HG03432 (cell line): Measurements from ENCODE around the gene RAB29.

Experiments
- ATAC-seq: cut with Tn5 transposase; IDR thresholded peaks from one replicate; pipeline ENCODE4 v1.9.1; 2021; ENCODE audit warnings: mild to moderate bottlenecking, moderate library complexity; ENCODE audit not compliant: unreplicated experiment

Gene RAB29

DNA sequence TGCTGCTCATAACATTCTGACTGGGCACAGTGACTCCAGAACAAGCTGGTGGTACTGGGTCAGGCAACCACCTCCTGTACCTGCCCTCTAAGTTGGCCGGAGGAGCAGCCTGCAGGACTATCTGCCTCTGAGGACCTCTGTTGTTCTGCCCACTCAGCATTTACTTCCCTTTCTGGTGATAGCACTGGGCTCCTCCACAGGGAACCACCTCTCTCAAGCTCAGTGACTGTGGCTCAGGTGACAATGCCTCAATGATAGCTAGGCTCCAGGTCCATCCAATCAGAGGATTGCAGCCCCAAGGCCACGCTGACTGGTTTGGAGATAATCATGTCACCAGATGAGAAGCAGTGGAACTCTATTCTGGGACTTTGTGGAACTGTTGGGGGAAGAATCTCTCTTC, 21.9 kb upstream of the RAB29 start:
- ATAC-seq = no peak

DNA sequence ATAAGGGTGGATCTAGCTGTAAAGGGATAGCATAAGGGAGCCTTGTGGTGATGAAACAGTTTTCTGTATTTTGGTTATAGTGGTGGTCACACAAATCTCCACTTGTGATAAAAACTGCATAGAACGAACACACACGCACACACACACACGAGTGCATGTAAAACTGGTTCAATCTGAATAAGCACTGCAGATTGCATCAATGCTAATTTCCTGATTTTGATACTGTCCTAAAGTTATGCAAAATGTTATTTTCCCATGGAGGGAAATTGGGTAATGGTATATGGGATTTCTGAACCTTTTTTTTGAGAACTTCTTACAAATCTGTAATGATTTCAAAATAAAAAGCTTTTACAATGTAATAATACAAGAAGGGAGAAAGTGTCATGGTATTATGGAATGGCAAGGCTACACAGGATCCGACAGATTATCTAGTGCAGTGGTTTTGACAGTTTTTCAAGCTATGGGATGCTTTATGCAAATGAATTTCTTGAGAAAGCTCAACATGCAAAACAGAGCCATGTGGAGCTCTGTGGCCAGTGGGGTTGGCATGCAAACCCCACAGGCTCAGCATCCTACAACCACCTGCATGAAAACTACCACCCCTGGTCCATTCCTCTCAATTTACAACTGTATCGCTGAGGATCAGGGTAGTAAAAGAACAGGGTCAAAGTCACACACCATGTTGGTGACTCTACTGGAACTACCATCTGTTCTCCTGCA, 18.9 kb upstream of the RAB29 start:
- no peak for ATAC-seq

DNA sequence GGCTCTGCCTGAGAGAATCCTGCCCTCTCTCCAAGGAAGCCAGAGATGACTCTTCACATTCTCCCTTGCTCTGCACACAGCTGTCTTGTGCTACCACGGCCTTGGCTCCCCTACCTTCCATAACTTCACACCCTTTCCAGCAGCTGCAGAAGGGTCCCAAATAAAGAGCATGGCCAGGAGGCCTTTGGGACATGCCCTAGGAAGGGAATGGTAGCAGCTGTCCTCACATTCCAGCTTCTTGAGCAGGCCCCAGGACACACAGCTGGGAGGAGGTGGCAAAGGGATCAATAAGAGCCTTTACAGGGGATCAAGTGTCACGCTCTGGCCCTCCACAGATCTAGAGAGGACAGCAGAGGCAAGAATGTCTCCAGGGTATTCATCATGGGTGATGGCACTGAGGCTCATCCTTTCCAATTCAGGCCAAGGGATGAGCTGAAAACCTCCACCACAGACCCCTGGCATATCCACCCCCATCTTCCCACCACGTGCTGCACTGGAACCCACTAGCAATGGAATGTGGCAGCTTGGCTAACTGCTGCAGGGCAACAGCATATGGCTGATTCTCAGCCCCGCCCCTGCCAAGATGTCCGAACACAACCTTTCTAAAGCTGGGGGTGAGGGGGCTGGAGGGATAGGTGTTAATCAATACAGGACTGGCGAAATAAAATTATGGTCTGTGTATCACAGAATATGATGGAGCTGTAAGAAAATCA, 17.8 kb upstream of the RAB29 start:
- ATAC-seq = no peak

- ATAC-seq = no peak
Observed at GRCh38 chr1:205792481-205792881, 17.2 kb upstream of the RAB29 start.

GRCh38 chr1:205791568-205792180, 16.4 kb upstream of the RAB29 start:
- ATAC-seq = peak; percentile 54

DNA sequence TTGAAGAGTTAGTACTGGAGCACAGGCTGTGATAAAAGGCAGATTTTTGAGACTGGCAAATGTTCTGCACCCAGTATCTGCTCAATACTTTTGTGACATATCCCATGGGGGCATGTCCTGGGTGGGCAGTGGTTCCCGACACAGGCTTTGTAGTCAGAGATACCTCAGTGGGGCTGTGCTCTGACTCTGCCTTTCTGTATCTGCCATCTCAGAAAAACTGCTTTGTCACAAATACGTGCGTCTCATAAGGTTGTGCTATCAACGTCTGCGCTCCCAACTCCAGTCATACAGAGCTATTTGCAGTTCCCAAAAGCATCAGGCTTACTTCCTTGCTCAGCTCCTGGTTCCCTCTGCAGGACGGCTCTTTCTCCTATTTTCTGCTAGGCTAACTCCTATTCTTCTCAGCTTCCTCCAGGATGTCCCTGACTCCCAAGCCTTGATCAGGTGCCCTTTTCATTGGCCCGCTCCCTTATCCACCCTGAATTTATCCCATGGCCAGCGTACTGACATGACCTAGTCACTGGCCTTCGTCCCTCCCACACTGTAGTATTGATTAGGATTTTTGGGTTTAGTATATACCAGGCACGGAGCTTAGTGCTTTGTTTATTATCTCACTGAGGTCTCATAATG, 12.1 kb upstream of the RAB29 start:
- no peak for ATAC-seq

- no peak for ATAC-seq
Observed at GRCh38 chr1:205786601-205787000, 11.3 kb upstream of the RAB29 start.

- ATAC-seq = no peak
Observed at GRCh38 chr1:205785446-205785845, 10.2 kb upstream of the RAB29 start.

DNA sequence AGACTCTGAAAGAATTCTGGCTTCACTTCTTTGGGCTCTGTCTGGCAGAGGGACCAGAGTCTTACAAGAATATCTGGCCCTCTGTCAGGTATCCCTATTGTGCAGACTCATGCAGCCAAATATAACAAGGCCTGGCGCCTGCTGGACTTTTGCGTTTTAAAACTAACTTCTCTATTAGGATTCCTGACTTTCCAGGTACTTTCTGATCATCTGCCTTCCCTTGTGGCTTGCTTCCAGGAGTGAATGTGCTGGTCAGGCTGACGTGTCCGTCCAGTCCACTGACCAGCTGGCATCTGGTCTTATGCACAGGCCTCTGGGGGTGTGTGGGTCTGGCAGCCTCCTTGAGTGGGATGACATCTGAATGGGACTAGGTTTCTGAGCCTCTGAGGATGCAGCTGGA, 8.6 kb upstream of the RAB29 start:
- ATAC-seq = no peak

GRCh38 chr1:205783433-205783795, 8.1 kb upstream of the RAB29 start:
- ATAC-seq = no peak

GRCh38 chr1:205782627-205783432, 7.5 kb upstream of the RAB29 start:
- ATAC-seq = no peak

DNA sequence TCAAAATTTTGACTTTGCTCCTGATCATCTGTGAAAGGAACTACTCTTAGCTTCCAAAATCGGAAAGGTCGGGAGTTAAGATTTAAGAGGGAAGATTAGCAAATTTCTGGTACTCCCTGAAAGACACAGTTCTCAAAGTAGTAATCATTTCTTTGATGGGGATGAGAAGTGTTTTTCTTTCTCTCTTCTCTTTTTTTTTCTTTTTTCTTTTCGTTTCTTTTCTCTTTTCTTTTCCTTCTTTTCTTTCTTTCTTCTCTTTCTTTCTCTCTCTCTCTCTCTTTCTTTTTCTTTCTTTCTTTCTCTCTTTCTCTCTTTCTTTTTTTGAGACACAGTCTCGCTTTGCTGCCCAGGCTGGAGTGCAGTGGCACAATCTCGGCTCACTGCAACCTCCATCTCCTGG, 5.1 kb upstream of the RAB29 start:
- no peak for ATAC-seq

GRCh38 chr1:205777994-205778393, 2.7 kb upstream of the RAB29 start:
- no peak for ATAC-seq

GRCh38 chr1:205775717-205776056, 405 bp upstream of the RAB29 start:
- ATAC-seq = no peak

- ATAC-seq = peak; percentile 32
Observed at GRCh38 chr1:205774198-205775014, 876 bp downstream of the RAB29 start.

GRCh38 chr1:205772607-205773032, 2.7 kb downstream of the RAB29 start:
- ATAC-seq = no peak

DNA sequence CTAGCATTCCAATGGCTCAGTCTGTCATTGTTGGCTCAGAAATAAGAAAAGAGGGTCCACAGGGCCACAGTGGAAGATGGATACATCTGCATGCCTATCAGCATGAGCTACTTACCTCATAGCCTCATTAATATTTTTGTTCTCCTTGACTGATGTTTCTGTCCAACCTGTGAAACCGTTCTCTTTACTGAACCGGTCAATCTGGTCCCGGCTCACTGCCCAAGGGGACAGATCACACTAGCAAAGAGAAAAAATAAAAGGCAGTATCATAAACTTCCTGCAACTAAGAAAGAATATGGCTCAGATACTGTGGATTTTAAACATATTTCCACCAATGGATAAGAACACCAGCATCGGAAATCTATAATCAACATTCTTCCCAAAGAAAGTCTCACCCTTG, 4.7 kb downstream of the RAB29 start:
- no peak for ATAC-seq

GRCh38 chr1:205769641-205770365, 5.5 kb downstream of the RAB29 start:
- ATAC-seq = no peak

DNA sequence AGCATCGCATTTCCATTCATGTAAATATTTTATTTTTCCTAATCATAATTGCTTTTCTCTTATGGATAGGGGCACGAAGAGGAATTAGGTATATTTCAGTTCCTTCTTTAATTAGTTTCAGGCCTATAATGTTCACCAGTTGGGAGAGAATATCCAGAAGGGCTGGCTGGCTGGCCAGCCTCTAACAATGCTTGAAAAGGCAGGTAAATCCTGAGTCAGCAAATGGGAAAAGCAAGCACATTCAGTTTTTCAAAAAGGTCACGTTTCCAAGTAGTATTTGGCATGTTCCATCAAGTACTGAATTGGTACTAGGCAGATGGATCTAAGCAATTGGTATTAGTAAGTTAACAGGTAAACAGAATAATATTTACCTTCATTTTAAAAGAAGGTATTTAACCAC, 8.0 kb downstream of the RAB29 start:
- no peak for ATAC-seq

DNA sequence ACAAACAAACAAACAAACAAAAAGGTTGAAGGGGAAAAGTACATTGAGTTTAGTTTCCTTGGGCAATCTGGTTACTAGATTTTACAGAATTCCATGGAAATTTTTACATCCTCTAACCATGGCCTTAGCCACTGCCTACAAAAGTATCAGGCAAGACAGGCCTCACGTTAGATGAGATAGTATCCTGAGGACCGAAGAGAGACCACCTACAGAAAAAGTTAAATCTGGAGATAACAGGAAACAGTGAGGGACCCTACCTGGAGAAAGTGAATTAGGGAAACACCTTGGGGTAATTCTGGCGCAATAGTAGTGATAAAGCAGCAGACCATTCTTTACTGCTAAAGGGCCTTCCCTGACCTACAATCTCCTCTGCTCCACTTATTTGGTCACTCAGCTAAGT, 8.7 kb downstream of the RAB29 start:
- ATAC-seq = no peak
